B cell (primary cell): ENCODE results near the gene STAT5B. TPM values are rescaled to one million over a fixed set of nuclear protein-coding genes. Genes with fewer than 3 reads are reported as not detected.
A peak's percentile ranks its signal among the peaks of the same experiment; 100 is the strongest.

ENCODE experiments used
- ATAC-seq: fragments of 200-7000 bp; cut with Tn5 transposase; one replicate; pipeline ENCODE4 v1.10.0; 2021; ENCODE audit warnings: low read depth, mild to moderate bottlenecking, moderate number of reproducible peaks, moderate library complexity
- CTCF ChIA-PET: fragments of 350-600 bp; sonication (Branson Sonifier 250); formaldehyde crosslinking; loops from one replicate; lab custom pipeline; 2021; ENCODE audit warnings: antibody characterized with exemption, inconsistent platforms; lab: Charles Lee
- POLR2A ChIA-PET: fragments of 350-600 bp; sonication (Branson Sonifier 250); formaldehyde crosslinking; loops from one replicate; lab custom pipeline; 2021; ENCODE audit warnings: antibody characterized with exemption; lab: Charles Lee
- DNase-seq: peaks from one replicate; pipeline ENCODE4 v3.0.0; 2013
- H2AFZ ChIP-seq: 2 replicates; pipeline ENCODE4 v1.6.1; 2012; ENCODE audit warnings: mild to moderate bottlenecking, low read depth, low read length; ENCODE audit not compliant: insufficient read depth, poor library complexity, severe bottlenecking
- H3K27ac ChIP-seq, 2 donors: 1 replicate in 1 of 2; 2 replicates in 1 of 2; pipeline ENCODE4 v1.5.1; 2012 to 2013; ENCODE audit warnings: low read length in 2 of 2, mild to moderate bottlenecking in 2 of 2, moderate library complexity in 1 of 2
- H3K27me3 ChIP-seq, 4 experiments: fragments of 200-600 bp in 1 of 4; sonication (generic) in 1 of 4; replicated peaks in 1 of 4; 1 replicate in 2 of 4; 2 replicates in 2 of 4; pipeline versions ENCODE4 v1.6.1 to v1.7.0; 2013 to 2016; ENCODE audit warnings: low read length in 3 of 4, mild to moderate bottlenecking in 2 of 4, mixed read lengths in 1 of 4, moderate library complexity in 1 of 4; ENCODE audit not compliant: insufficient read depth in 4 of 4, control insufficient read depth in 3 of 4; ENCODE audit errors: control extremely low read depth in 1 of 4
- H3K36me3 ChIP-seq, 2 experiments: replicated peaks in 1 of 2; 1 replicate in 1 of 2; 2 replicates in 1 of 2; pipeline versions ENCODE4 v1.6.1 to v1.7.1; 2013; ENCODE audit warnings: low read length in 1 of 2; ENCODE audit not compliant: insufficient read depth in 2 of 2, control insufficient read depth in 1 of 2; ENCODE audit errors: control extremely low read depth in 1 of 2, extremely low read depth in 1 of 2
- H3K4me1 ChIP-seq, 2 donors: fragments of 200-600 bp in 1 of 2; sonication (generic) in 1 of 2; 1 replicate in 1 of 2; 2 replicates in 1 of 2; pipeline versions ENCODE4 v1.5.1 to v1.6.1; 2013 to 2017; ENCODE audit warnings: low read length in 2 of 2; ENCODE audit not compliant: control insufficient read depth in 2 of 2, insufficient read depth in 2 of 2
- H3K4me2 ChIP-seq: replicated peaks from 2 replicates; pipeline ENCODE3; 2012; ENCODE audit warnings: mild to moderate bottlenecking, low read depth, low read length; ENCODE audit not compliant: poor library complexity, severe bottlenecking
- H3K4me3 ChIP-seq, 5 experiments: fragments of 200-600 bp in 1 of 5; sonication (generic) in 1 of 5; 1 replicate in 3 of 5; 2 replicates in 2 of 5; pipeline versions ENCODE4 v1.5.1 to v1.7.0; 2011 to 2016; ENCODE audit warnings: low read length in 4 of 5, mild to moderate bottlenecking in 4 of 5, low read depth in 2 of 5, control low read depth in 1 of 5, moderate library complexity in 1 of 5; ENCODE audit not compliant: insufficient read depth in 1 of 5; ENCODE audit errors: control extremely low read depth in 1 of 5, extremely low read depth in 1 of 5
- H3K79me2 ChIP-seq: fragments of 200-600 bp; sonication (generic); one replicate; pipeline ENCODE4 v1.6.0; 2016; ENCODE audit warnings: low read length; ENCODE audit not compliant: control insufficient read depth, insufficient read depth
- H3K9ac ChIP-seq: fragments of 200-600 bp; sonication (generic); 2 replicates; pipeline ENCODE4 v1.6.1; 2017; ENCODE audit warnings: mild to moderate bottlenecking, low read length, moderate library complexity
- H3K9me3 ChIP-seq, 3 donors: one replicate each; pipeline versions ENCODE4 v1.6.1 to v1.7.1; 2013; ENCODE audit warnings: low read length in 2 of 3; ENCODE audit not compliant: control insufficient read depth in 2 of 3, insufficient read depth in 1 of 3; ENCODE audit errors: control extremely low read depth in 1 of 3
- H4K20me1 ChIP-seq: 2 replicates; pipeline ENCODE4 v1.6.0; 2012; ENCODE audit warnings: mild to moderate bottlenecking, low read length; ENCODE audit not compliant: insufficient read depth, control insufficient read depth, poor library complexity, severe bottlenecking
- H3K27ac Mint-ChIP-seq: one replicate; pipeline ENCODE4 v1.8.0; 2021; ENCODE audit warnings: mixed read lengths
- H3K27me3 Mint-ChIP-seq: one replicate; pipeline ENCODE4 v1.8.0; 2021; ENCODE audit warnings: mixed read lengths
- H3K4me1 Mint-ChIP-seq: one replicate; pipeline ENCODE4 v1.8.0; 2021; ENCODE audit warnings: mixed read lengths
- H3K4me3 Mint-ChIP-seq: one replicate; pipeline ENCODE4 v1.8.0; 2021; ENCODE audit warnings: mixed read lengths
- H3K9me3 Mint-ChIP-seq: one replicate; pipeline ENCODE4 v1.8.0; 2022; ENCODE audit warnings: mixed read lengths; ENCODE audit not compliant: insufficient read depth
- CTCF ChIP-seq: fragments of 200-600 bp; IDR thresholded peaks from one replicate; pipeline ENCODE4 v1.8.0; 2022; ENCODE audit warnings: antibody characterized with exemption, mild to moderate bottlenecking
- EZH2 ChIP-seq: IDR thresholded peaks from 2 replicates; pipeline ENCODE4 v1.6.1; 2012; ENCODE audit warnings: borderline replicate concordance, low read depth, mild to moderate bottlenecking, moderate library complexity, low read length; ENCODE audit not compliant: insufficient read depth, poor library complexity, severe bottlenecking
- WGBS: methylation state at CpG from one replicate; pipeline ENCODE4 v1.1.5; 2013; ENCODE audit warnings: missing lambda C conversion rate; ENCODE audit not compliant: insufficient coverage; 5-methylcytosine and 5-hydroxymethylcytosine counted together
- intact Hi-C: fragments of 100-400 bp; cut with micrococcal nuclease; formaldehyde crosslinking; loops from one replicate; pipeline ENCODE4 v1.10.0; 2022
- polyA plus RNA-seq: library from polyadenylated mRNA; depleted of rRNA; stranded (reverse); fragments of >200 nt; gene quantifications from 2 replicates; pipeline ENCODE4 v1.2.3, GENCODE V29; 2012
- total RNA-seq, 2 donors: library from RNA; stranded (reverse); fragments of 120-200 nt in 1 of 2; gene quantifications; 1 replicate in 1 of 2; 2 replicates in 1 of 2; pipeline versions ENCODE4 v1.2.3 to v1.2.4, GENCODE V29; 2013 to 2022

The STAT5B gene
- total and polyA plus RNA-seq, 2 donors (not counting 1 experiment from before 2014, with no cell fraction given): 70.0 to 103 TPM

GRCh38 chr17:42202159-42202558 is 74.0 kb downstream of the STAT5B start:
- ChIA-PET POLR2A (no interaction called here), CTCF (interaction anchor here (0.8 kb wide), 1 partner anchor 8 kb away, joined by 3 read pairs; the partner anchor contains the start of gene GHDC)
- Histone ChIP-seq H4K20me1 (no peaks in the 10 kb centered on the region), H2AFZ (no peak overlapping the region), H3K9ac (no peak overlapping the region), H3K4me2 (no peak overlapping the region), H3K4me1 (peaks cover 11 to 15% of the 10 kb centered on the region in 2 donors), H3K27ac (no peak overlapping the region), H3K27me3 (no peaks in the 10 kb centered on the region), H3K4me3 (no peak overlapping the region), H3K36me3 (peaks cover 1 to 19% of the 10 kb centered on the region in 2 experiments), H3K79me2 (no peaks in the 10 kb centered on the region), H3K9me3 (no peaks in the 10 kb centered on the region)
- WGBS: 97% methylated on average over 6 of the region's 6 CpGs
- TF ChIP-seq CTCF (no peak), EZH2 (no peak)
- peaks cover 18% of the 10 kb centered on the region for H3K4me1 Mint-ChIP-seq
- DNase-seq: no peak
- H3K9me3 Mint-ChIP-seq: no peaks in the 10 kb centered on the region
- peak overlapping the region; percentile 56 for H3K27ac Mint-ChIP-seq
- no peaks in the 10 kb centered on the region for H3K27me3 Mint-ChIP-seq
- no peak overlapping the region for H3K4me3 Mint-ChIP-seq
- intact Hi-C loops: no loop called here
- ATAC-seq: no peak

GRCh38 chr17:42201458-42201772 is 74.8 kb downstream of the STAT5B start:
- no peak overlapping the region for H3K27ac ChIP-seq
- 99% methylated on average over 6 of the region's 10 CpGs for WGBS

More at GRCh38 chr17:42201458-42201772, 74.8 kb downstream of the STAT5B start:
- Mint-ChIP-seq H3K27ac (peak overlapping the region; percentile 32), H3K27me3 (no peaks in the 10 kb centered on the region), H3K9me3 (no peaks in the 10 kb centered on the region), H3K4me3 (no peak overlapping the region), H3K4me1 (peaks cover 18% of the 10 kb centered on the region)
- Histone ChIP-seq H3K4me2 (no peak overlapping the region), H2AFZ (no peak overlapping the region), H3K27me3 (no peaks in the 10 kb centered on the region), H4K20me1 (no peaks in the 10 kb centered on the region), H3K9ac (no peak overlapping the region), H3K4me3 (no peak overlapping the region), H3K4me1 (peaks cover 11 to 15% of the 10 kb centered on the region in 2 donors), H3K79me2 (no peaks in the 10 kb centered on the region), H3K36me3 (peaks cover 1 to 17% of the 10 kb centered on the region in 2 experiments), H3K9me3 (no peaks in the 10 kb centered on the region)
- intact Hi-C loops: no loop called here
- CTCF ChIA-PET: no interaction called here
- TF ChIP-seq EZH2: no peak
- POLR2A ChIA-PET: interaction anchor here (0.6 kb wide), 1 partner anchor 154 kb away, joined by 4 read pairs; no protein-coding TSS in a partner anchor
- no peak for ATAC-seq
- DNase-seq: no peak
